SK-N-SH treated with all-trans-retinoic acid at 6 μM for 48 hours (cell line): ENCODE data around the gene PRKAG2.

ENCODE experiments used
- ARNTL ChIP-seq: fragments of 450-650 bp; formaldehyde crosslinking; IDR thresholded peaks from 2 replicates; pipeline ENCODE4 v1.5.0; 2020; ENCODE audit warnings: low read depth, mild to moderate bottlenecking, moderate library complexity, borderline replicate concordance
- OSR1 ChIP-seq: fragments of 250-450 bp; sonication (Bioruptor Pico); IDR thresholded peaks from 2 replicates; pipeline ENCODE4 v1.8.0; 2022; ENCODE audit warnings: moderate library complexity, mild to moderate bottlenecking, inconsistent platforms
- PATZ1 ChIP-seq: fragments of 250-450 bp; sonication (Bioruptor Pico); IDR thresholded peaks from 2 replicates; pipeline ENCODE4 v1.8.0; 2020; ENCODE audit warnings: mild to moderate bottlenecking, moderate library complexity, borderline replicate concordance
- TOX ChIP-seq: fragments of 250-450 bp; sonication (Bioruptor Pico); IDR thresholded peaks from 2 replicates; pipeline ENCODE4 v1.8.0; 2021; ENCODE audit warnings: mild to moderate bottlenecking, moderate library complexity, borderline replicate concordance
- ZFP3 ChIP-seq: fragments of 250-450 bp; sonication (Bioruptor Pico); IDR thresholded peaks from 2 replicates; pipeline ENCODE4 v1.5.0; 2020; ENCODE audit warnings: mild to moderate bottlenecking, moderate library complexity

DNA sequence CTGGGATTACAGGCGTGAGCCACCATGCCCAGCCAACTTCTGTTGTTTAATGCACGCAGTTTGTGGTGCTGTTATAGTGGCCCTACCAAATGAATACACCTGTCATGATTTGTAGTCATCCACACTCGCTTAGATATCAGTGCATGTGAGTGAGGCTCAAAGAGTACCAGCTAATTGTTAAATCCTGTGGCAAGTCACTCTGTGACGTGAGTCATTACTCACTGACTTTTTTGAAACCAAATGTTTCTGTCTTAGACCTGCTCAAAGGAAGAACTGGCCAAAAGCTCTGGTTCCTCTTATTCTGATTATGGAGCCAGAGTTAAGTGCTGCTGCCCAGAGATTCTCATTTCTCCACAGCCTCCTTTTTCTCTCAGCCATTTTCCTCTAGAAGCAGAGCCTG is 109.4 kb downstream of the PRKAG2 start:
- no peak for TF ChIP-seq PATZ1 (CRISPR knock-in tag)
- no peak for TF ChIP-seq ARNTL (CRISPR knock-in tag)
- no peak for TF ChIP-seq TOX (CRISPR knock-in tag)
- TF ChIP-seq OSR1 (CRISPR knock-in tag): no peak
- no peak for TF ChIP-seq ZFP3
